Hematopoietic multipotent progenitor cell treated with erythropoietin and hydrocortisone succinate and interleukin-3 and kit ligand, for 17 days (in vitro differentiated cells): ENCODE results near the gene UPK1B.
"Not testable (repeated sequence)": the region's sequence is repeated elsewhere in the genome, so short reads cannot be mapped to it uniquely, and the experiment has no call there.

Experiments
- DNase-seq: peaks from one replicate; pipeline ENCODE4 v3.0.0-alpha.2; 2015; ENCODE audit warnings: low spot score

UPK1B gene

GRCh38 chr3:119225121-119225520, 51.7 kb downstream of the UPK1B start:
- no peak for DNase-seq

- DNase-seq: no peak
Measured at GRCh38 chr3:119227070-119227850, 53.9 kb downstream of the UPK1B start.

- DNase-seq: no peak
Measured at GRCh38 chr3:119228373-119229145, 55.2 kb downstream of the UPK1B start.

GRCh38 chr3:119229190-119229589, 55.8 kb downstream of the UPK1B start:
- DNase-seq: no peak

GRCh38 chr3:119230071-119230470, 56.7 kb downstream of the UPK1B start:
- no peak for DNase-seq

- no peak for DNase-seq
Measured at GRCh38 chr3:119230745-119231144, 57.3 kb downstream of the UPK1B start.

- no peak for DNase-seq
Measured at GRCh38 chr3:119234610-119235009, 61.2 kb downstream of the UPK1B start.

GRCh38 chr3:119235151-119235550, 61.8 kb downstream of the UPK1B start:
- DNase-seq: no peak

- DNase-seq: no peak
Measured at GRCh38 chr3:119236756-119237155, 63.4 kb downstream of the UPK1B start.

- no peak for DNase-seq
Measured at GRCh38 chr3:119237299-119237698, 63.9 kb downstream of the UPK1B start.

GRCh38 chr3:119238363-119238762, 65.0 kb downstream of the UPK1B start:
- no peak for DNase-seq

- DNase-seq: no peak
Measured at GRCh38 chr3:119239206-119239820, 65.9 kb downstream of the UPK1B start.

GRCh38 chr3:119240101-119240590, 66.7 kb downstream of the UPK1B start:
- DNase-seq: peak; percentile 29

- peak; percentile 70 for DNase-seq
Measured at GRCh38 chr3:119240591-119241434, 67.4 kb downstream of the UPK1B start, which contains the start of gene B4GALT4. TSS of gene B4GALT4 (minus strand) at chr3:119240878. CDS start at chr3:119230099, 10,779 bp downstream.

GRCh38 chr3:119242387-119243057, 69.1 kb downstream of the UPK1B start:
- not testable (repeated sequence) for DNase-seq

GRCh38 chr3:119243058-119243529, 69.7 kb downstream of the UPK1B start:
- not testable (repeated sequence) for DNase-seq

- no peak for DNase-seq
Measured at GRCh38 chr3:119243712-119244111, 70.3 kb downstream of the UPK1B start.

GRCh38 chr3:119245778-119246177, 72.4 kb downstream of the UPK1B start:
- DNase-seq: no peak
